HG03442 (cell line): Measurements from ENCODE around the gene KCNJ15.

Source experiments
- ATAC-seq: cut with Tn5 transposase; IDR thresholded peaks from one replicate; pipeline ENCODE4 v1.9.1; 2021; ENCODE audit warnings: mild to moderate bottlenecking, moderate library complexity; ENCODE audit not compliant: unreplicated experiment

Gene KCNJ15

DNA sequence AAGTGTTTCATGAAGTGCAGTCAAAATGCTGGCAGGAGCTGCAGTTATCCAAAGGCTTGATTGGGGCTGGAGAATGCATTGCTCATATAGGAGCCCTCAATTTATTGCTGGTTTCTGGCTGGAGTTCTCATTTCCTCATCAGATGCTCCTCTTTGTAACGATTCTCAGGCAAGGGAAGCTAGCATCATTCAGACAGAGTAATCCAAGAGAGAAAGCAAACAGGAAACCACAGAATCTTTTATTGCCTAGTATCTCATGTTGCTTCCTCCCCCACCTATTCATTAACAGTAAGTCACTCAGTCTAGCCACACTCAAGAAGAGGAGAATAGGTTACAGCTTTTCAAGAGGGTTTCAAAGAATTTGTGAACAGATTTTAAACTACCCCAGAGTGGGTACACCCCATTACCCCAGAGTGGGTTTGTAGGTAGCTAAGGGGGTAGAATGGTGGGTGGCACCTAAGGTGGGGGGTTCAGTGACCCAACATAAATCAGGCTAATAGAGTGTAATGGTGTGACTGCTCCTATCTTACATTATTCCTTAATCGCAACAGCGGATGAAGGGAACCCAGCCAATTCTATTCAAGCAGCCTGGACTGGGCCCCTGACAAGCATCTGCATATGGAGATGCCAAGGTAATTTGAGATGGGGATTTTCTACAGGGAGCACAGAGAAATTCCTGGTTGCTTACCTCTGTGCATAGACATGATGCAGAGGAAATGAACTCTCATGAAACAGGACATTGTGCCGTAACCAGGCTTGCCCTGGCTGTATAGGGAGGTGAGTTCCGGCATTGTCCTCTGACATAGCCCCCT is 67.1 kb downstream of the KCNJ15 start:
- ATAC-seq: no peak

DNA sequence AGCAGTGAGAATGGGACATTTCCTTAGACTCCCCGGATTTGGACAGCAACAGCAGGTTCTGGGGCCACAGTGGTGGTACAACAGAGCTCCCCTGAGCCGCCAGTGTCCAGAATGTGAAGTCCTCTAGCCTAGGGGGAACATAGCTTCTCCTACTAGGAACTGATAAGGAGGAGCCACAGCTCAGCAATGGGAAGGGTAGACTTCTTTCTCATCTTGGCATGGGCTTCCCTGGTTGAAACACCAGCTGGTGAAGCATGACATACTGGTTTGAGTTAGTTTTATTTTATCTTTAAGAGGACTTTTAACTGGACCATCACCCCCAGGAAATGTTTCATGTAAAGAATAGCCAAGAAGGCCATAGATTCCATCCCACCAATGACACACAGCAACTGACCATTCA is 68.4 kb downstream of the KCNJ15 start:
- ATAC-seq: no peak

DNA sequence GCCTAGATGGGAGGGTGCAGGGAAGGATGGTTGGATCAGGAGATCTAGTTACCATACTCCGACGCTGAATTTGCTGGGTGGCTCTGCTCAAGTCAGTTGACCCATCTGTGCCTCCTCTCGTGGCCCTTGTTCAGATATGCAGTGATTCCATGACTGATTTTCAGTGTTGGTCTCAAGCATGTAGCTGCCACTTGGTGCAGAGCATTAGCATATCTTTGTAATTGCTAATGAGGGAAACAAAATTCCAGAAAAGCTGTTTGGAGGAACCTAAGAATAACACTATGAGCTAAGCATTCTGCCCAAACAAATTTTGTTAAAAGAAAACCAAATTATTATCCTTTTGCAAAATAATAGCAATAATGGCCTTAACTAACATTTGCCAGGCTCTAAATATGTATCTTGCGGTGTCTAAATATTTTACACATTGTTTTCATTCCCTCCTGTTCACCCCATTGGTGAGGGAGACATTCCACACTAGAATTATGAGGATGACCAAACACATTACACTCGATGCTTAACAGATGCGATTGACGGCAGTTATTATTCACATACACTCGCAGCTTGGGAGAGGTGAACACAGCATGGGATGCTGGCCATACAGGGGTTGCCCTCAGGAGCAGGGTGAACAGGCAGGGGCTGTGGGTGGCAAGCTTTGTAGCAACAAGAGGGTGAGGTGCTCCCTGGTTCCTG is 69.1 kb downstream of the KCNJ15 start:
- no peak for ATAC-seq

DNA sequence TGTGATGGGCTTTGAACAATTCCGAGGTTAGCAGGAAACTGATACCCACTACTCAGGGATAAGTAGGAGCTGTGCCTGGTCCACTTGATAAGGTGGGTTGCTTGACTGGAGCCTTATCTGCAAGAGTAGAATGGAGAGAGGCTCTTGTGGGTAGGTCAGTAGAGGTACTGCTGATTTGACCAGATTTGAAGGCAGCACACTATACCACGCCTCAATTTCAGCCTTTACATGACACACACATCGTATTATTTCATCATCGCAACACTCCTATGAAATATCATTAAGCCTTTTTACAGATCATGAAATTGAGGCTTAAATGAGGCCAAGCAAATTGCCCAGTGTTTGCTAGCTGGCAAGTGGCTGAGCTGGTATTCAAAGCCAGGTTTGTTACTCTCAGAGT is 69.6 kb downstream of the KCNJ15 start:
- ATAC-seq: no peak

DNA sequence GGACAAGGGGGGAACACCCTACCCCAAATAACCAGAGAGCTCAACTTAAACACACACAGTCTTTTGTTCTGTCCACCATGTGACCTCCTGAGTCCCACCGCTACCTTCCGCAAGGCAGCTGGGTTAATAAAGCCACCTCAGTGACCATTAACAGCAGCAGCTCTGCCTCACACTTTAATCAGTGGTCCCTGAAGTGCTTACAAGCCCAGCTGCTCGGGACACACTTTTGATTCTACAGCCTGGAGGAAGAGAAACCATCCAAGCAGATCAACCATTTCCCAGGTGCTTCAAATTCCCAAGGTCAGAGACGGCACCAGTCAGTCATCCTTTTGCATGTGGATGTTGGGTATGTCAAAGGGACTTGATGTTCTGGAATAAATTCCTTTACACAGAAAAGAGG is 70.1 kb downstream of the KCNJ15 start:
- no peak for ATAC-seq

DNA sequence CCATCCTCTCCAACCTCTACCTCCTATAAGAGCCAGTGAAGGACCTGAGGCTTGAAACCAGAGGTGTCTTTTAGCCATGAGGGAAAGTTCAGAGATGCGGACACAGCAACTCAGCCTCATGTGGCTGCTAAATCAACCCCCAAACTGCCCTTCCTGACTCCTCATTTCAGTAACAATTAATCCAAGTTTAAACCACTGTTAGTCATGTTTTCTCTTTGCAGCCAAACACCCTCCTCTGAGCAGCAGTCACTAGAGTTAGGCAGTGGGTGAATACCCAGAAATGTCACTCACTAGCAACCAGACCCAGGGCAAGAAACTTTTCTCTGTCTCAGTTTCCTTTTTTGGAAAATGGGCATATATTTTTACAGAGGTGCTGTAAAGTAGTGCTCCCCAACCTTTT is 71.2 kb downstream of the KCNJ15 start:
- no peak for ATAC-seq

DNA sequence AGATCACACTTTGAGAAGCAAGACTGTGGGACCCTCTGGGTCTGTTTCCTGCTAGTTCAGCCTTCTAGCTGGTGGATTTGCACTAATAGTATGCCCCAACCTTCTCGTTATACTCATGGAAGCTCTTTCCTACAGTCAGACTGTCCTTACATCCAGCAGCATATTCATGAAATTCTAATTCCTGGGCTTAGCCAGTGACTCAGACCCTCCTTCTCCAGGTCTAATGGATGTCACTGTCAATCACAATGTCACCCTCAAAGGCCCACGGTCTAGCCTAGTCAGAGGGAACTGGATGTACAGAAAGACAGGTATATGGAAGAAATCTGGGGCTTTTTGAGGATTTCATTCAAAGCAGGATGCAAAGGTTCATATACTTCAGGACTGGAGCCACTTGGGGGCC is 72.4 kb downstream of the KCNJ15 start:
- ATAC-seq: no peak

DNA sequence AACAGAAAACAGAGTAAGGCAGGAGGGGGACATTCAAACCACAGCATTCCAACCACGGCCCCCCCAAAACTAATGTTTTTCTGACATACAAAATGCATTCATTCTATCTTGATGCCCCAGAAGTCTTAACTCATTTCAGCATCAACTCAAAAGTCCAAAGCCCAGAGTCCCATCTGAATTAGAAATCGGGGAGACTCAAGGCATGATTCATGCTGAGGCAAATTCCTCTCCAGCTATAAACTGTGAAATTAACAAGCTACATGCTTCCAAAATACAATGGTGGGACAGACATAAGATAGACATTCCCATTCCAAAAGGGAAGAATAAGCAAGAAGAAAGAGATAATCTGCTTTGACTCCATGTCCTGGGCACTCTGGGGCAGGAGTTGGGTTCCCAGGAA is 73.9 kb downstream of the KCNJ15 start:
- ATAC-seq: no peak

DNA sequence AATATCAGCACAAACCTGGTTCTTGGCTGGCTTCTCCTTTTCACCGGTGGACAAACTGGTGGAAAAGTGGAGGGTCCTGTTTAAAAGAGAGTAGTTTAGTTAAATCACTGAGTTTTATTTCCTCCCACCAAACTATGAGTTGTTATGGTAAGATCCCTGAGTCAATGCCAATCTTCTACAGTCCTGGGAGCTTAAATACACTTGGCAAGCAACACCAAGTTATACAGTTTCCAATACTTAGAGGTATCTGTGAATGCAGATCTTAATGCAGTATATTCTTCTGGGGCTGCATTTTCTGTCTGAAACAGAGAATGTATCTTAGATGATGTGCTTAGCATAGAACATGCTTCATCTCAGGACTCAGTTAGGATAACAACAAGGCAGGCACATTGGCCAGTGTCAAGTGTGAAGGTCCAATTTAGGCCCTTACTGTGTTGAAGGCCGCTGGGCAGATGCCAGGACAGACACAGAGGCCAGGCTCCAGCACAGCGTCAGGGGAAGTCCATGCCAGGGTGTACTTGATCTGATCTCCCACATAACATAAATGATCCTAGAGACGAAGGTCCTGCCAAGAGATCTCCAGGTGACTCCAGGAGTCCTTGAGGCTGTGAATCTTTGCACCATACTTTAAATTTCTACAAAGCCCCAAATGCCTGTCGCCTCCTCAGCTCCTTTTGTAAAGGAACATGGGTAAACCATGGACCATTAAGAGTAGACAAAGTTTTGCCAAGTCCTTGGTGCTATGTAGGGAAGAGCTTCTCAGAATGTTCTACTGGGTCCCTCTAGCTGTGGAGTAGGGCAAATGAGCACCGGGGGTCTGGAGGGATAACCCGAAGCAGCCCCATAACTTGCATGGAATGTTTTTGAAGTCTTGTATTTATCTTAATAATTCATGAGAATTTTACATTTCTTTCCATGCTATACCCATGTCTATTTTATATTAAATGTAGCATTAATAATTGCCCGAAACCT is 76.8 kb downstream of the KCNJ15 start:
- ATAC-seq: no peak

DNA sequence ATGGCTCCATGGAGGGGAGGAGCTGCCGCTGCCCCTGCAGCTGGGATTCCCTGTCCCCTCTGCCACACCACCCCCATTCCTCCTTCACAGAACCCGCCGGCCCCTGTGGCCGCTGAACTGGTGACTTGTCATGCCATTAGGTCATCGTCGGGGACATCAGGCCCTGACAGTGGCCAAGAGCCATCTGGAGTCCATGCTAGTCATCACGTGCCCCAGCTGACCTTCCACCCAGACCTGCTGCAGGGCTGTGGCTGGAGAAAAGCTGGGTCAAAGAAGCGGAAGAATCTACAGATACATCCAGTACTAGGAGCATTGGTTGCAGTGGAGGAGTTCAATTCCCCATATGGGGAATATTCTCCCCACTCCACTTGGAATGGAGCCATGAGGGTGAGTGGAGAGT is 78.1 kb downstream of the KCNJ15 start:
- no peak for ATAC-seq

DNA sequence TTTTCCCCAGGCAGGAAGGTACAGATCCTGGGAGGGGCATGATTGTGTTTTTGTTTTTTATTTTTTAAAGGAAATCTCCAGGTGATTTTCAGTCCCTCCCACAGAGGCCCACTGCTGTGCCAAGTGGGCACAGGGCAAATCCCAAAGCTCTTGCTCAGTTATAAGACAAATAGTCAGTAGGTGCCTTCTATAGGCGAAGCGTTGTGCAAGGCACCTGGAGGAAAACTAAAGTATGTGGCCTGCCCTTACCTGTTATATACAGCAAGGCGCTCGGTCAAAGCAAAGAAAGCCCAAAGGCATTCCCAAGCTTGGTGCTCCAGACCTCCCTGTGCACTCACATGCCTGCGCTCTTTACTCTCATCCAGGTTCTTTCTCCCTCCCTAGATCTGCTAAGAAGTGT is 81.0 kb downstream of the KCNJ15 start:
- ATAC-seq: no peak

DNA sequence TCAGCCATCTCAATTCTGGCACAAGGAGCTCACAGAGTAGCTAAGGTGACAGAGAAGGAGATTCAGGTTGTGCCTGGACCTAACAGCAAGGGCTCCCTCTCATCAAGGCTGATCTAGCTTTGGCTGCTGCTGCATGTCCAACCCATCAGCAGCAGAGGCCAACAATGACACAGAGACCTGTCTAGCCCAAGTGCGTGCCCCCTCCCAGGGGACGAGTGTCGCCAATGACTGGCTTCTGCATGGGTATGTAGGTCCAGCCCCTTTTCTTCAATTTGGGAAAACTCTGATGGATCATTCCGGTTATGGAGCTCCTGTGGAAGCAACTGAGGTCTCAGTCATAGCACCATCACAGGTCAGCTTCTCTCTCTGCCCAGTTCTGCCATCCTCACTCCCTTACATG is 83.3 kb downstream of the KCNJ15 start:
- ATAC-seq: no peak

DNA sequence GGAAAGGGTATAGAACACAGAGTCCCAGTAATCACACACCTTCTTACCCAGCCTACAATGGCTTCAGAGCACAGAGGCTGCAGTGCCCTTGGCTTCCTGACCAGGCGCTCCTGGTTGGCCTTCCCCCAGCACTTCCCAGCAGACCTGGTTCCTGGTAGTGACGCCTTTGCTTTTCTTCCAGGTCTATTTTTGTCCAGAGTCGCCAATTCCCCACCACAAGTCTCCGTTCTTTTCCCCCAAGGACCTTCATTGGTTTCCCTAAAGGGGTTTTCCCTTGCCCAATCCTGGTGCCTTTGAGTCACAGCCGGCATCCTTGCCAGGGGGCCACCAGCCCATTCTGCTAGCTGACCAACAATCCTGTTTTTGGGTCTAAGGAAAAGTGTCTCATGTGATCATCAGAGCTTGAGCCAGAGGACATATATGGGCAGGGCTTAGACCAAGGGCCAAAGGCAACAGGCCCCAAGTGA is 84.8 kb downstream of the KCNJ15 start:
- ATAC-seq: no peak

DNA sequence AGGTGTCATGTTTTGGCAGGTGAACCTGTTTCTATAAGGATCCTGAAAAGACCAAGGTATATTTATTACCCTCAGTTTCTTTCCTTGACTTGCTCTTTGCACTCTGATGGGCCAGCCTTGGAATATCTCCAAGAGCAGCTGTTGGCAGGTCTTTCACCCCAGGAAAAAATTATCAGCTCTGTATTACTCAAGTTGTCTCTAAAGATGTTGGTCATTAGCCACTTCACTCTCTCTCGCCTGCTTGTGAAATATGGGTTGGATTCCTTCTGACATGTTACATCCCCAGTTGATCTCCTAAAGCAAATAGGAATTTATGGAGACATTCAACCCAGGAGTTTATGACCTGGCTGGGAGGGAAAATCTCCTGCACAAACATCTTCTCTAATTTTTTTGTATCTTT is 85.9 kb downstream of the KCNJ15 start:
- no peak for ATAC-seq

DNA sequence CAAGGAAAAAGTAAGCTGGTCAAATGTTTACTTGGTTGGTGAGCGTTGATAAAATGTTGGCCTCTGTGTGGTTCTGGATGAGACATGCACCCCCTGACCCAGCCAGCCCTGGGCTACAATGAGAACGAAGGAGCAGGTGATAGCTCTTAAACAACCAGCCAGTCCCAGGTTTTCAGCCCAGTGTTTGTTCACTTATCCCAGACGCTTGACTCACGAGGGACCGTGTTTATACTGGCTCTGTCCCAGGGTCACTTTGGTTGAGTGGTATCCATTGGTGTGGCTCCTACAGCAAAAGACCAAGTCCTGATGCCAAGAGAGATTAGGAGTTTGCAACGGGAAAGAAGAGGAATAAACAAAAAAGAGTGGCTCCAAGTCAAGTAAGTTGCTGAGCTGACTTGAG is 86.9 kb downstream of the KCNJ15 start:
- ATAC-seq: no peak

DNA sequence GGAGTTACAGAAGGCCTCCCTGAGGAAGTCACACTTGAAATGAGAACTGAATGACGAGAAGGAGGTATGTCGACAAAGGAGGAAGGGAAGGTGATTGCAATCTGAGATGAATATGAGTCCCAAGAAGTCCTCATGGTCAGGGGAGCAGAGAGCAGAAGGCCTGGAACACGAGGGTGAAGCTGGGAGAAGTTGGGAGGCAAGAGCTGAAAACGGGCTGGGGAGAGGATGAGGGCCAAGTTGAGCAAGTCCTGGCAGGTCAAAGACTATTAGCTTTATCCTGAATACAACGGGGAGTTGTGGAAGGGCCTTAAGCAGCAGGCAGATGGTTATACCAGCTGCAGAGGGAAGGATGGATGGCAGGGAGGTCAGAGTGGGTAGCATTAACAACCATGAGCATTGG is 89.5 kb downstream of the KCNJ15 start:
- no peak for ATAC-seq

DNA sequence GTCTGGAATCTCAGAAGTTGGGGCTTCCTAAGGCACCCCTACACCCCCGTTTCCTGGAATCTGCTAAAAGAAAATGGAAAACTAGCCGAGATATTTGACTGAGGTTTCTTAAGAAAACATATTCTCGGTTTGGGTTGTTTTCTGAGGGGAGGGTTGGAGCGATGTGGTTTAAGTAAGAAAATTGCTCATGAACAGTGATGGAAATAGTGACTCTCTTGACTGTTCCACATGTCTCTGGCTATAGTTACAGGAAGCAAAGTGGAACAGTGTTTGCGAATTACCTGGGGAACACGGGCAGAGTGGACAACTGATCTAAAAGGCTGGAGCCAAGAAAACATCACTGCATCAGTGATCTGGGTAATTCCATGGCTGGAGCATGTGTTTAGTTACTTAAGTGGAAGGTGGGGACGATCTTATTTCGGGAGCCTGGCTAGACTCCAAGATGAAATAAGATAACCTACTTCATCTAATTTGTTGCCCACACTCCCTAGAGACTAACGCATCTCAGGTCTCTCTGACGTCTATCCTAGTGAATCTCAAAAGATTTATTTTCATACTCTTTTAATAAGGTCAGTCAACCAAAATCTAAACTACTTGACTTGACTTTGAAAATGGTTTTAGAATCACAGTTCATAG is 92.4 kb downstream of the KCNJ15 start:
- ATAC-seq: no peak

DNA sequence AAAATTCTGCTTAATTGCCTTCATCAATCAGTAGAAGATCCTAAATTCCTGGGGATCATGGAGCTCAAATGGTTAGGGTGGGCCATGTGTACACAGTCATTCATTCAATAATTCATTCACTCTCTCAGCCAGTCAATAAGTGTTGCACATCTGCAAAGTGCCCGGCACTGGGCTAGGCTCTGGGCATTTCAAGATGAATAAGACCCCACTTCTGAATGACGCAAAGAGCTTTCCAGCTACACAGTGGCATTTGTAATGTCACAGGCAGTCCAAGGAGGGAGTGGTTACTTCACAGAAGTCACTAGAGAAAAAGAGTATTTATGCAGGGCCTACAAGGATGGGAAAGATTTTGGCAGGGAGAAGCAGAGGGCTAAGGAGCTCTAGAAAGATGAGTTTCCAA is 93.2 kb downstream of the KCNJ15 start:
- no peak for ATAC-seq

DNA sequence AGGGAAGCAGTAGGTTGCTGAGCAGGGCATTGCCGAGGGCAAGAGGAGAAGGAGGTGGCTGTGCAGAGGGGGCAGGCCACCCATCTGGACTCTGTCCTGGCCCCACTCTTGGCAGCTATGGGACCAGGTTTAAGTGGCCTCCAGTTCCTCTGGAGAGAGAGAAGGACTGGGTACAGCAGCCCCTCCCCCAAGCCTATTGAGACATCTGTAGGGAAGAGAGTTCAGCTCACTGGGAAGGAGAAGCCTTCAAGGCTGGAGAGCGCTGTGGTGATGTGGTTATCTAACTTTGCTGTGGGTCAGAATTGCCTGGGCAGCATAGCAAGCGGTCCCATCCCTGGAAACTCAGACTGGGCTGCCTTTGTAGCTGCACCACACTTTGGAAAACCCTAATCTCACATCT is 93.9 kb downstream of the KCNJ15 start:
- ATAC-seq: no peak

DNA sequence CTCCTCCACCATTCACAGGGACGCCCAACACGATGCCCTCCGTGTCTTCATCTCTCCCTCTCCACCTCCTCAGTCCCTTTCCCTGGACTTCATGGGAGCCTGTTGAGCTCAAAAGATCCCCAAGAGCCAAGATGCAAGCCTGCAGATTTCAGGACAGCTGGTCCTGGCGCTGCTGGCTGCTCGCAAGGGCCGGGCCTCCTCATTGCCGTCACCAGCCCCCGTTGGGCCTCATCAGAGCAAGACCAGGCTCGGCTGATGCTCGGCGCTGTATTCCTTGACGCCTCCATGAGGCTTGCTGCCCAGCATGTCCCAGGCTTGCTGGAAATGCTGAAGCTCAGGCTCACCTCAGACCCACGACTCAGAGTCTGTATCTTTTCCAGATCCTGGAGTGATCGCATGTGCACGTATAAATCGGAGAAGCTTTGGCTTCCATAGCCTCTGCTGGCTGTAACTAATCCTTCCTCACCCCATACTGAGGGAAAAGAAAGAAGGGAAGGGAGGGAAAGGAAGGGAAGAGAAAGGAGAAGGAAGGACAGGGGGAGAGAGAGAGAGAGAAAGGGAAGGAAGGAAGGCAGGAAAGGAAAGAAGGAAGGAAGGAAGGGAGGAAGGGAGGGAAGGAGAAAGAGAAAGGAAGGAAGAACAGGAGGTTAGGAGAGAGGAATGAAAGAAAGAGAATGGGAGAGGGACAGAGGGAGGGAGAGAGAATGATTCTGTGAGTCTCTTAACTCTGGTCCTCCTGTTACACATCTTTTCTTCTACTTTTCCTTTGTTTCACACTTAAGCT is 94.6 kb downstream of the KCNJ15 start:
- no peak for ATAC-seq
